PFSK-1 (cell line): ENCODE data around the gene GPR158.

Experiments
- FOXP2 ChIP-seq: optimal IDR thresholded peaks from 2 replicates; pipeline ENCODE3; 2011; ENCODE audit warnings: borderline replicate concordance, control low read depth, inconsistent platforms; ENCODE audit not compliant: insufficient read depth; ENCODE audit errors: extremely low read length, extremely low read depth
- POLR2AphosphoS5 ChIP-seq: IDR thresholded peaks from 2 replicates; pipeline ENCODE4 v1.6.1; 2012; ENCODE audit warnings: low read depth, mild to moderate bottlenecking, control low read depth, low read length, moderate library complexity
- REST ChIP-seq, 2 experiments: IDR thresholded peaks; 2 replicates each; pipeline versions ENCODE4 v1.6.1 to v1.8.0; 2011 to 2012; ENCODE audit warnings: low read depth in 2 of 2, low read length in 2 of 2, control low read depth in 1 of 2, inconsistent platforms in 1 of 2, mild to moderate bottlenecking in 1 of 2, moderate library complexity in 1 of 2; ENCODE audit not compliant: insufficient read depth in 1 of 2
- SIN3A ChIP-seq: IDR thresholded peaks from 2 replicates; pipeline ENCODE4 v1.6.1; 2012; ENCODE audit warnings: mild to moderate bottlenecking, low read length, moderate library complexity, borderline replicate concordance; ENCODE audit not compliant: insufficient read depth
- TAF1 ChIP-seq: IDR thresholded peaks from 2 replicates; pipeline ENCODE4 v1.6.1; 2012; ENCODE audit warnings: low read length, control low read depth, borderline replicate concordance; ENCODE audit not compliant: insufficient read depth

GPR158 gene

GRCh38 chr10:25522946-25523608 lies 348.3 kb downstream of the GPR158 start:
- no peak for TF ChIP-seq REST (IDR thresholded peaks at IDR 0.05; ENCODE audit: insufficient read depth in 1 of 2, low read depth in 2 of 2, low read length in 2 of 2)
- no peak for TF ChIP-seq TAF1
- TF ChIP-seq POLR2AphosphoS5, result no peak
- no peak for TF ChIP-seq SIN3A
- TF ChIP-seq FOXP2, result no peak

- no peak for TF ChIP-seq TAF1
These were observed 355.5 kb downstream of the GPR158 start for GRCh38 chr10:25530306-25530705.

GRCh38 chr10:25531457-25532061 lies 356.8 kb downstream of the GPR158 start:
- TF ChIP-seq REST (IDR thresholded peaks at IDR 0.05; ENCODE audit: insufficient read depth in 1 of 2, low read depth in 2 of 2, low read length in 2 of 2), result no peak
- no peak for TF ChIP-seq TAF1
- no peak for TF ChIP-seq FOXP2
- no peak for TF ChIP-seq SIN3A
- TF ChIP-seq POLR2AphosphoS5, result no peak

- TF ChIP-seq POLR2AphosphoS5 (no peak), REST (IDR thresholded peaks at IDR 0.05; ENCODE audit: insufficient read depth in 1 of 2, low read depth in 2 of 2, low read length in 2 of 2) (no peak), FOXP2 (no peak), SIN3A (no peak), TAF1 (no peak)
These were observed 357.4 kb downstream of the GPR158 start for GRCh38 chr10:25532213-25532612.

- TF ChIP-seq POLR2AphosphoS5 (no peak), SIN3A (no peak), REST (IDR thresholded peaks at IDR 0.05; ENCODE audit: insufficient read depth in 1 of 2, low read depth in 2 of 2, low read length in 2 of 2) (no peak), TAF1 (no peak)
These were observed 361.2 kb downstream of the GPR158 start for GRCh38 chr10:25536027-25536426.
